ENCODE data around the gene C18orf63. TPM values are rescaled to one million over a fixed set of nuclear protein-coding genes. Genes with fewer than 3 reads are reported as not detected.
A peak's percentile ranks its signal among the peaks of the same experiment; 100 is the strongest.
"Not testable (repeated sequence)": the region's sequence is repeated elsewhere in the genome, so short reads cannot be mapped to it uniquely, and the experiment has no call there.

Gene C18orf63
- total RNA-seq, 2 donors from 2014 or later = not detected

DNA sequence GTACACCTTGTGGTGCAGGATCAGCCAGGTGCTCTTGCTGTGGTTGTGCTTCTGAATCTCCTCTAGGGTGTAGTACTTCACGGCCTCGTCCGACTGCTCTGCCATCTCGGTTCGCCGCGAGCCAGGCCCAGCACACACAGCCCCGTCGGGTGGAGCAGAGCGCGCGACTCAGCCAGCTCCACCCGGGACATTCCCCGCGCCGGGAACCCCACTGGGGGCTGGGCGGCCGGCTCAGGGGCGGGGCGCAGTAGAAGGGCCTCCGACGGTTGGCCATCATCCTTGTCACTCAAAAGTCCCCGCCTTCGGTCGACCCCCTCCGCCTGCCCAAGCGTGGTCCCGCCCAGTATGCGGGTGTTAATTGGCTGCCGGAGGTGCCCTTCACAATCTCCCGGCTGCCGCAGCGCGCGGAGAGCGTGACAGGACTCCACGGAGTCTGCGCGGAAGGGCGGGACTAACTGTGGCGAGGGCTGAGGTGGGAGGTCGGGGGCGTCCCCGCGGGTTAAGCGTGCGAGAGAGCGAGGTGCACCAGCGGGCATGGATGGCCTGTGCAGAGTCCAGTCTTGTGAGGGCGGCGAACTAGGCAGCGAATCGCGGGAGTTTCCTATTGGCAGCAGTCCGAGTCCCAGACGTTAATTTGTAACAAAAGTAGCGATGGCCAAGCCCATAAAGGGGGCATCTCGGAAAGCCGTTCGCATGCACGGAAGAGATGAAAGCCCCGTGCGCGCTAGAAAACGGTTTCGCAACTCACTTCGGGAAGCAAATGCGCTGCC is 23.7 kb upstream of the C18orf63 start, which contains the start of gene CYB5A:
Gene CYB5A (minus strand): TSS at position 193 of the 770 bp plus-strand sequence. CDS start 88 bp downstream, at position 105.
- WGBS, 2 donors = 0% methylated on average over 7 to 67 of the region's 68 CpGs
- no peaks in the 10 kb centered on the region for H3K9me3 ChIP-seq
- intact Hi-C loops (cut with DNase I) = no loop called here
- DNase-seq = peak; percentile 98 to 99 (median 98)
- ATAC-seq = peak; percentile 94
- H3K27me3 ChIP-seq = no peaks in the 10 kb centered on the region
- peaks cover 42% of the 10 kb centered on the region for H3K4me1 ChIP-seq
- no peaks in the 10 kb centered on the region for H3K36me3 ChIP-seq (replicated peaks in 1 of 2; ENCODE audit: insufficient read depth in 1 of 2, low read depth in 2 of 2)
- peak within 1 kb of the TSS; percentile 89 to 95 (median 92) for H3K27ac ChIP-seq
- TF ChIP-seq, protein P1, sequence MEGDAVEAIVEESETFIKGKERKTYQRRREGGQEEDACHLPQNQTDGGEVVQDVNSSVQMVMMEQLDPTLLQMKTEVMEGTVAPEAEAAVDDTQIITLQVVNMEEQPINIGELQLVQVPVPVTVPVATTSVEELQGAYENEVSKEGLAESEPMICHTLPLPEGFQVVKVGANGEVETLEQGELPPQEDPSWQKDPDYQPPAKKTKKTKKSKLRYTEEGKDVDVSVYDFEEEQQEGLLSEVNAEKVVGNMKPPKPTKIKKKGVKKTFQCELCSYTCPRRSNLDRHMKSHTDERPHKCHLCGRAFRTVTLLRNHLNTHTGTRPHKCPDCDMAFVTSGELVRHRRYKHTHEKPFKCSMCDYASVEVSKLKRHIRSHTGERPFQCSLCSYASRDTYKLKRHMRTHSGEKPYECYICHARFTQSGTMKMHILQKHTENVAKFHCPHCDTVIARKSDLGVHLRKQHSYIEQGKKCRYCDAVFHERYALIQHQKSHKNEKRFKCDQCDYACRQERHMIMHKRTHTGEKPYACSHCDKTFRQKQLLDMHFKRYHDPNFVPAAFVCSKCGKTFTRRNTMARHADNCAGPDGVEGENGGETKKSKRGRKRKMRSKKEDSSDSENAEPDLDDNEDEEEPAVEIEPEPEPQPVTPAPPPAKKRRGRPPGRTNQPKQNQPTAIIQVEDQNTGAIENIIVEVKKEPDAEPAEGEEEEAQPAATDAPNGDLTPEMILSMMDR (IDR thresholded peaks at IDR 0.05) = peak in 4 of 7 experiments; percentile 26 to 44 (median 33)
- TF ChIP-seq POLR2A (IDR thresholded peaks at IDR 0.05) = peak; percentile 59 to 85 (median 85)
- H3K4me3 ChIP-seq = peak within 1 kb of the TSS; percentile 72 to 98

DNA sequence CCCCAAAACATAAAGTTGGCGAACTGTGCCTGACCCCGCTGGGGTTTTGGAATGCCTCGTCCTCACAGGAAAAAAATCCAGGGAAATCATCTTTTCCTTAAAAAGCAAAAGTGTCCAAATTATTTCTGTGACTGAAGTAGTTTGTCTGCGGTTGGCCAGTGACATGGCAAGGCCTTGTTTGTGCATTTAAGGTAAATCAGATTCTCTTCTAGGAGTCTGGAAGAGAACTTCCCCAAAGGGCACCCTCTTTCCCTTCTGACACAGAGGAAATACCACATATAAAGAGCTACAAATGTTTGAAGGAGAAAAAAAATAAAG is 23.1 kb upstream of the C18orf63 start:
- WGBS, 2 donors = 1 to 5% methylated on average over 4 of the region's 4 CpGs
- Histone ChIP-seq H3K36me3 (replicated peaks in 1 of 2; ENCODE audit: insufficient read depth in 1 of 2, low read depth in 2 of 2) (no peaks in the 10 kb centered on the region), H3K27me3 (no peaks in the 10 kb centered on the region), H3K4me1 (peaks cover 36% of the 10 kb centered on the region), H3K27ac (peak overlapping the region; percentile 89 to 95 (median 92)), H3K9me3 (no peaks in the 10 kb centered on the region), H3K4me3 (peak overlapping the region in 1 of 2 donors; percentile 98)
- intact Hi-C loops (cut with DNase I) = no loop called here
- no peak for DNase-seq
- TF ChIP-seq, protein P1 (IDR thresholded peaks at IDR 0.05) = no peak
- TF ChIP-seq POLR2A (IDR thresholded peaks at IDR 0.05) = no peak
- no peak for ATAC-seq

DNA sequence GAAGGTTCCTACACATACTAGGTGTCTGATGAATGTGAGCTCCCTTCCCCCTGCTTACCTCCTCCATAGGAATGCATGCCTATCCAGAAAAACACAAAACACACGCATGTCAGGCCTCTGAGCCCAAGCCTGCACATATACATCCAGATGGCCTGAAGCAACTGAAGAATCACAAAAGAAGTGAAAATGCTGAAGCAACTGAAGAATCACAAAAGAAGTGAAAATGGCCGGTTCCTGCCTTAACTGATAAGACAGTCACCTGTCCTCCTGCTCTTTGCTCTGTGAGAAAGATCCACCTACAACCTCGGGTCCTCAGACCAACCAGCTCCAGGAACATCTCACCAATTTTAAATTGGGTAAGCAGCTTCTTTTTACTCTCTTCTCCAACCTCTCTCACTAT is 22.7 kb upstream of the C18orf63 start:
- WGBS, 2 donors = 81 to 87% methylated on average over 3 of the region's 3 CpGs
- H3K36me3 ChIP-seq (replicated peaks in 1 of 2; ENCODE audit: insufficient read depth in 1 of 2, low read depth in 2 of 2); ATAC-seq; DNase-seq; intact Hi-C loops (cut with DNase I); H3K27me3 ChIP-seq; H3K9me3 ChIP-seq; H3K4me3 ChIP-seq: not testable (repeated sequence)
- Histone ChIP-seq H3K27ac (peak overlapping the region in 3 of 4 donors; percentile 90 to 95 (median 93)), H3K4me1 (peaks cover 31% of the 10 kb centered on the region)

DNA sequence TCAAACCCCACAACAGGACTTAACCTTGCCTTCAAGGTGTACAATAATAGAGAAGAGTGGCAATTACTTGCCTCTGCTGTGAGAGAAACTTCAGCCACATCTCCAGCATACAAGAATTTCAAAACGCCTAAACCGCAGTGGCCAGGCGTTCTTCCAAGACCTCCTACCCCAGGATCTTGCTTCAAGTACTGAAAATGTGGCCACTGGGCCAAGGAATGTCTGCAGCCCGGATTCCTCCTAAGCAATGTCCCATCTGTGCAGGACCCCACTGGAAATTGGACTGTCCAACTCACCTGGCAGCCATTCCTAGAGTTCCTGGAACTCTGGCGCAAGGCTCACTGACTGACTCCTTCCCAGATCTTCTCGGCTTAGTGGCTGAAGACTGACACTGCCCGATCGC is 21.1 kb upstream of the C18orf63 start:
- no peak overlapping the region for H3K27ac ChIP-seq
- WGBS, 2 donors = 84 to 85% methylated on average over 8 of the region's 8 CpGs
- intact Hi-C loops (cut with DNase I) = no loop called here

DNA sequence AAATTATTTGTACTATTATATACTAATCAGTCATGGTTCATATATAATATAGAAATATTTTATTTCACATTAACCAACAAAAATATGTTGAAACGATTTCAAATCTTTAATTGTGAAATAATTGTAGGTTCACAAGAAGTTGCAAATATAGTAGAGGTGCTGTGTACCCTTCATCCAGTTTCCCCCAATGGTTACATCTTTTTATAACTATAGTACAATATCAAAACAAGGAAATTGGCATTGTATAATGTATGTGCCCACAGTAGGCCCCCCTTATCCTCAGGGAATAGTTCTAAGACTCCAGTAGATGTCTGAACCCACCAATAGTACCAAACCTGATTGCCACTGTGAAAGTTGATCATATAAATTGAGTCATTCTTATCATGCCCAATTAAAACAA is 16.5 kb upstream of the C18orf63 start:
- no peak for ATAC-seq
- WGBS, 2 donors = 82 to 94% methylated on average over 1 of the region's 1 CpG
- Histone ChIP-seq H3K27me3 (no peaks in the 10 kb centered on the region), H3K4me3 (no peak overlapping the region), H3K27ac (no peak overlapping the region), H3K9me3 (no peaks in the 10 kb centered on the region), H3K4me1 (no peaks in the 10 kb centered on the region), H3K36me3 (replicated peaks in 1 of 2; ENCODE audit: insufficient read depth in 1 of 2, low read depth in 2 of 2) (no peaks in the 10 kb centered on the region)
- intact Hi-C loops (cut with DNase I) = no loop called here
- DNase-seq = no peak
- no peak for TF ChIP-seq POLR2A (IDR thresholded peaks at IDR 0.05)
- TF ChIP-seq, protein P1 (IDR thresholded peaks at IDR 0.05) = no peak

More for the DNA sequence above, 21.1 kb upstream of the C18orf63 start:
- Histone ChIP-seq H3K36me3 (replicated peaks in 1 of 2; ENCODE audit: insufficient read depth in 1 of 2, low read depth in 2 of 2) (no peaks in the 10 kb centered on the region), H3K4me1 (peaks cover 16% of the 10 kb centered on the region), H3K9me3 (no peaks in the 10 kb centered on the region), H3K4me3 (no peak overlapping the region), H3K27me3 (no peaks in the 10 kb centered on the region)
- no peak for DNase-seq
- ATAC-seq = no peak
- TF ChIP-seq POLR2A (IDR thresholded peaks at IDR 0.05) = no peak
- TF ChIP-seq, protein P1 (IDR thresholded peaks at IDR 0.05) = no peak
